Measurements from ENCODE around the gene MUC2. TPM values are rescaled to one million over a fixed set of nuclear protein-coding genes. Genes with fewer than 3 reads are reported as not detected.

MUC2 gene
- total RNA-seq, 1 experiment from 2014 or later, result 0.04 TPM

DNA sequence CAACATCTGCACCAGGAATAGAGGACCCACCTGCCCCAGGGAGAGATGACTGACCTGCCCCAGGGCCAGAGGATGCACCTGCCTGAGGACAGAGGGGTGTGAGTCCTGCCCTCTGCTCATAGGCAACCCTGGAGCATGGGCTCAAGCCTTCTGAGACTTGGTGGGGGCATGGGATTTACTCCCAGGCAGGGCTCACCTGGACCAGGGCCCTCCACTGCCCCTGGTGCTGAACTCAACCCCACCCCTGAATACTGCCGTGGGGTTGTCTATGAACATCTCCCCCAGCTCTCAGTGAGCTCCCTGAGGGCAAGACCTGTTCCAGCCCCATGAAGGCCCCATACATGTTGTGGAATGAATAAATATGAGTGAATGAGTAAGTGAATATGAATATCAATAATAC lies 49.3 kb downstream of the MUC2 start:
- intact Hi-C loops (cut with micrococcal nuclease; ENCODE audit: unreplicated experiment), result no loop called here
- Histone ChIP-seq H3K36me3 (ENCODE audit: low read depth) (no peaks in the 10 kb centered on the region), H3K4me1 (replicated peaks; ENCODE audit: insufficient read depth) (no peaks in the 10 kb centered on the region), H3K27ac (no peak overlapping the region), H4K20me1 (ENCODE audit: insufficient read depth) (no peaks in the 10 kb centered on the region), H2AFZ (no peak overlapping the region), H3F3A (ENCODE audit: insufficient read depth, low read depth) (no peaks in the 10 kb centered on the region), H3K79me2 (ENCODE audit: low read depth) (no peaks in the 10 kb centered on the region), H3K4me2 (no peak overlapping the region), H3K9me3 (ENCODE audit: insufficient read depth, low read depth) (no peaks in the 10 kb centered on the region), H3K9me2 (ENCODE audit: insufficient read depth) (no peaks in the 10 kb centered on the region), H3K27me3 (ENCODE audit: insufficient read depth, low read depth) (no peaks in the 10 kb centered on the region), H3K4me3 (no peak overlapping the region)
- no peak for DNase-seq
- POLR2A ChIA-PET (ENCODE audit: unreplicated experiment), result no interaction called here
- TF ChIP-seq, protein P1, sequence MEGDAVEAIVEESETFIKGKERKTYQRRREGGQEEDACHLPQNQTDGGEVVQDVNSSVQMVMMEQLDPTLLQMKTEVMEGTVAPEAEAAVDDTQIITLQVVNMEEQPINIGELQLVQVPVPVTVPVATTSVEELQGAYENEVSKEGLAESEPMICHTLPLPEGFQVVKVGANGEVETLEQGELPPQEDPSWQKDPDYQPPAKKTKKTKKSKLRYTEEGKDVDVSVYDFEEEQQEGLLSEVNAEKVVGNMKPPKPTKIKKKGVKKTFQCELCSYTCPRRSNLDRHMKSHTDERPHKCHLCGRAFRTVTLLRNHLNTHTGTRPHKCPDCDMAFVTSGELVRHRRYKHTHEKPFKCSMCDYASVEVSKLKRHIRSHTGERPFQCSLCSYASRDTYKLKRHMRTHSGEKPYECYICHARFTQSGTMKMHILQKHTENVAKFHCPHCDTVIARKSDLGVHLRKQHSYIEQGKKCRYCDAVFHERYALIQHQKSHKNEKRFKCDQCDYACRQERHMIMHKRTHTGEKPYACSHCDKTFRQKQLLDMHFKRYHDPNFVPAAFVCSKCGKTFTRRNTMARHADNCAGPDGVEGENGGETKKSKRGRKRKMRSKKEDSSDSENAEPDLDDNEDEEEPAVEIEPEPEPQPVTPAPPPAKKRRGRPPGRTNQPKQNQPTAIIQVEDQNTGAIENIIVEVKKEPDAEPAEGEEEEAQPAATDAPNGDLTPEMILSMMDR (conservative IDR thresholded peaks at IDR 0.05), result no peak
- CTCF ChIA-PET, result no interaction called here
- BruUV-seq (replicated peaks), result no TSS peak

Other genes with a start within 250 kb of the MUC2 start
- gene CRACR2B, start 247.0 kb upstream of the MUC2 start, total RNA-seq (2021), result 17.5 and 21.2 TPM in 2 replicates
- gene CD151, start 241.9 kb upstream of the MUC2 start, total RNA-seq (2021), result 184 and 199 TPM in 2 replicates
- 87.4 and 99.7 TPM in 2 replicates for gene POLR2L, start 232.3 kb upstream of the MUC2 start, total RNA-seq (2021)
- 30.4 and 43.6 TPM in 2 replicates for gene TSPAN4, start 232.0 kb upstream of the MUC2 start, total RNA-seq (2021)
- 66.1 and 85.6 TPM in 2 replicates for gene CHID1, start 164.1 kb upstream of the MUC2 start, total RNA-seq (2021)
- gene AP2A2, start 149.0 kb upstream of the MUC2 start, total RNA-seq (2021), result 39.4 and 44.0 TPM in 2 replicates
- gene MUC6, start 38.2 kb upstream of the MUC2 start, total RNA-seq (2021), result 0.07 TPM in 1 of 2 replicates, not detected in the other
- gene MUC5AC, start 83.1 kb downstream of the MUC2 start, total RNA-seq (2021), result 0.09 and 0.25 TPM in 2 replicates
- 2.1 and 3.3 TPM in 2 replicates for gene MUC5B, start 148.2 kb downstream of the MUC2 start, total RNA-seq (2021)
- gene TOLLIP, start 234.8 kb downstream of the MUC2 start, total RNA-seq (2021), result 29.5 and 35.8 TPM in 2 replicates

Measured in PC-9 (cell line).